ENCODE results near the gene OR5H15.
"Not testable (repeated sequence)": the region's sequence is repeated elsewhere in the genome, so short reads cannot be mapped to it uniquely, and the experiment has no call there.

OR5H15 gene

GRCh38 chr3:98166396-98166795, at the start of gene OR5H15:
OR5H15 (plus strand) TSS chr3:98166696; CDS start chr3:98168700, 2,004 bp downstream.
- no peak for DNase-seq

GRCh38 chr3:98130421-98130820, 36.1 kb upstream of the OR5H15 start, which contains the start of gene OR5H1:
OR5H1 (plus strand) TSS chr3:98130721; CDS start chr3:98132698, 1,977 bp downstream.
- DNase-seq: no peak

GRCh38 chr3:98136631-98137030, 29.9 kb upstream of the OR5H15 start:
- DNase-seq: no peak

- not testable (repeated sequence) for DNase-seq
These were observed 28.5 kb upstream of the OR5H15 start for GRCh38 chr3:98137826-98138557.

- DNase-seq: no peak
These were observed 26.0 kb upstream of the OR5H15 start for GRCh38 chr3:98140531-98140930.

GRCh38 chr3:98147179-98147578, 19.3 kb upstream of the OR5H15 start, which contains the start of gene OR5H14:
OR5H14 (plus strand) TSS chr3:98147479; CDS start chr3:98149386, 1,907 bp downstream.
- no peak for DNase-seq

GRCh38 chr3:98148751-98149150, 17.7 kb upstream of the OR5H15 start:
- no peak for DNase-seq

- not testable (repeated sequence) for DNase-seq
These were observed 17.0 kb upstream of the OR5H15 start for GRCh38 chr3:98149456-98149855.

- DNase-seq: no peak
These were observed 15.3 kb upstream of the OR5H15 start for GRCh38 chr3:98151241-98151640.

- DNase-seq: no peak
These were observed 4.6 kb downstream of the OR5H15 start for GRCh38 chr3:98171071-98171470.

- no peak for DNase-seq
These were observed 6.1 kb downstream of the OR5H15 start for GRCh38 chr3:98172621-98173020.

- no peak for DNase-seq
These were observed 13.9 kb downstream of the OR5H15 start for GRCh38 chr3:98180319-98180890.

- no peak for DNase-seq
These were observed 15.7 kb downstream of the OR5H15 start for GRCh38 chr3:98182196-98182595.

GRCh38 chr3:98185180-98185579, 18.7 kb downstream of the OR5H15 start:
- no peak for DNase-seq

- no peak for DNase-seq
These were observed 22.0 kb downstream of the OR5H15 start for GRCh38 chr3:98188545-98188944.

GRCh38 chr3:98190911-98191310, 24.4 kb downstream of the OR5H15 start:
- not testable (repeated sequence) for DNase-seq

- DNase-seq: not testable (repeated sequence)
These were observed 29.8 kb downstream of the OR5H15 start for GRCh38 chr3:98196293-98196692.

- no peak for DNase-seq
These were observed 32.5 kb downstream of the OR5H15 start for GRCh38 chr3:98199020-98199419.

GRCh38 chr3:98209244-98209643, 42.7 kb downstream of the OR5H15 start:
- no peak for DNase-seq

GRCh38 chr3:98213276-98213675, 46.8 kb downstream of the OR5H15 start:
- no peak for DNase-seq

GRCh38 chr3:98215051-98215450, 48.6 kb downstream of the OR5H15 start:
- DNase-seq: no peak

Measured in activated naive CD4-positive, alpha-beta T cell (primary cell).